Loucy (cell line): ENCODE measurements around the gene TIGIT.

ENCODE experiments used
- CTCF ChIP-seq: fragments of 200-600 bp; sonication (generic); conservative IDR thresholded peaks from 2 replicates; pipeline ENCODE4 v1.5.1; 2014; ENCODE audit warnings: mild to moderate bottlenecking, antibody characterized with exemption, low read length
- EZH2phosphoT487 ChIP-seq: fragments of 200-600 bp; IDR thresholded peaks from 2 replicates; pipeline ENCODE4 v1.6.1; 2018; ENCODE audit warnings: antibody characterized with exemption, mild to moderate bottlenecking, moderate library complexity, borderline replicate concordance

- TF ChIP-seq CTCF (no peak), EZH2phosphoT487 (no peak)
These were observed at the start of gene TIGIT for GRCh38 chr3:114293838-114294535.
